Activated T-helper 2 cell treated with anti-CD3 and anti-CD28 coated beads, Interferon-gamma antibody, Interleukin-2, Interleukin-4, amounts not matched to agents 10 μg/mL and 5 μg/mL and 100 μg/mL, durations not matched to agents 14 hours and 24 hours and 36 hours (primary cell): Measurements from ENCODE around the gene ARHGAP22. TPM values are rescaled to one million over a fixed set of nuclear protein-coding genes. Genes with fewer than 3 reads are reported as not detected.

Experiments
- DNase-seq: peaks from one replicate; pipeline ENCODE4 v3.0.0; 2021; ENCODE audit warnings: low spot score
- H3K27ac Mint-ChIP-seq: one replicate; pipeline ENCODE4 v1.8.0; 2021; ENCODE audit warnings: mixed read lengths
- H3K27me3 Mint-ChIP-seq: one replicate; pipeline ENCODE4 v1.8.0; 2021; ENCODE audit warnings: low read depth, mixed read lengths
- H3K36me3 Mint-ChIP-seq: one replicate; pipeline ENCODE4 v1.8.0; 2021; ENCODE audit warnings: low read depth, mixed read lengths
- H3K4me1 Mint-ChIP-seq: one replicate; pipeline ENCODE4 v1.8.0; 2021; ENCODE audit warnings: low read depth, mixed read lengths
- H3K4me3 Mint-ChIP-seq: one replicate; pipeline ENCODE4 v1.8.0; 2021; ENCODE audit warnings: low read depth, mild to moderate bottlenecking, moderate library complexity, mixed read lengths
- H3K9me3 Mint-ChIP-seq: one replicate; pipeline ENCODE4 v1.8.0; 2021; ENCODE audit warnings: mixed read lengths
- intact Hi-C: fragments of 100-400 bp; cut with micrococcal nuclease; formaldehyde crosslinking; loops from one replicate; pipeline ENCODE4 v1.15.1; 2023
- total RNA-seq: library from RNA; stranded (reverse); gene quantifications from 2 replicates; pipeline ENCODE4 v1.2.3, GENCODE V29; 2022

The ARHGAP22 gene
- total RNA-seq, 1 donor from 2014 or later: 0.43 TPM

- Mint-ChIP-seq H3K27ac (no peak overlapping the region), H3K27me3 (peaks cover 20% of the 10 kb centered on the region), H3K4me1 (no peaks in the 10 kb centered on the region), H3K36me3 (no peaks in the 10 kb centered on the region), H3K4me3 (no peak overlapping the region), H3K9me3 (no peaks in the 10 kb centered on the region)
- intact Hi-C loops: no loop called here
- DNase-seq: no peak
Observed at GRCh38 chr10:48600645-48601505, 4.0 kb downstream of the ARHGAP22 start.

- no peak for DNase-seq
- H3K4me1 Mint-ChIP-seq: no peaks in the 10 kb centered on the region
- H3K4me3 Mint-ChIP-seq: no peak overlapping the region
- H3K27me3 Mint-ChIP-seq: peaks cover 15% of the 10 kb centered on the region
- intact Hi-C loops: no loop called here
- H3K27ac Mint-ChIP-seq: no peak overlapping the region
- no peaks in the 10 kb centered on the region for H3K36me3 Mint-ChIP-seq
- no peaks in the 10 kb centered on the region for H3K9me3 Mint-ChIP-seq
Observed at GRCh38 chr10:48599830-48600134, 5.1 kb downstream of the ARHGAP22 start.

- peaks cover 12% of the 10 kb centered on the region for H3K27me3 Mint-ChIP-seq
- intact Hi-C loops: no loop called here
- no peaks in the 10 kb centered on the region for H3K4me1 Mint-ChIP-seq
- H3K9me3 Mint-ChIP-seq: no peaks in the 10 kb centered on the region
- H3K36me3 Mint-ChIP-seq: no peaks in the 10 kb centered on the region
- no peak overlapping the region for H3K4me3 Mint-ChIP-seq
- no peak overlapping the region for H3K27ac Mint-ChIP-seq
- no peak for DNase-seq
Observed at GRCh38 chr10:48598936-48599829, 5.7 kb downstream of the ARHGAP22 start.

- intact Hi-C loops: no loop called here
- Mint-ChIP-seq H3K4me3 (no peak overlapping the region), H3K27ac (no peak overlapping the region), H3K9me3 (no peaks in the 10 kb centered on the region), H3K4me1 (no peaks in the 10 kb centered on the region), H3K36me3 (no peaks in the 10 kb centered on the region), H3K27me3 (peaks cover 7% of the 10 kb centered on the region)
- no peak for DNase-seq
Observed at GRCh38 chr10:48598243-48598935, 6.5 kb downstream of the ARHGAP22 start.

- Mint-ChIP-seq H3K27me3 (peaks cover 4% of the 10 kb centered on the region), H3K27ac (no peak overlapping the region), H3K36me3 (no peaks in the 10 kb centered on the region), H3K4me3 (no peak overlapping the region), H3K9me3 (no peaks in the 10 kb centered on the region), H3K4me1 (no peaks in the 10 kb centered on the region)
- DNase-seq: no peak
- intact Hi-C loops: no loop called here
Observed at GRCh38 chr10:48595539-48595932, 9.3 kb downstream of the ARHGAP22 start.

GRCh38 chr10:48594803-48595538 lies 9.9 kb downstream of the ARHGAP22 start:
- DNase-seq: no peak
- Mint-ChIP-seq H3K36me3 (no peaks in the 10 kb centered on the region), H3K4me1 (no peaks in the 10 kb centered on the region), H3K27ac (no peak overlapping the region), H3K27me3 (peaks cover 4% of the 10 kb centered on the region), H3K4me3 (no peak overlapping the region), H3K9me3 (no peaks in the 10 kb centered on the region)
- intact Hi-C loops: loop anchor here (1.0 kb wide), 1 partner anchor 12 kb away; no protein-coding TSS in a partner anchor

GRCh38 chr10:48594371-48594770 lies 10.5 kb downstream of the ARHGAP22 start:
- H3K27me3 Mint-ChIP-seq: peaks cover 4% of the 10 kb centered on the region
- DNase-seq: no peak
- no peak overlapping the region for H3K27ac Mint-ChIP-seq
- intact Hi-C loops: loop anchor here (1.0 kb wide), 1 partner anchor 13 kb away; no protein-coding TSS in a partner anchor
- H3K36me3 Mint-ChIP-seq: no peaks in the 10 kb centered on the region
- H3K4me3 Mint-ChIP-seq: no peak overlapping the region
- H3K4me1 Mint-ChIP-seq: no peaks in the 10 kb centered on the region
- no peaks in the 10 kb centered on the region for H3K9me3 Mint-ChIP-seq

- no peaks in the 10 kb centered on the region for H3K36me3 Mint-ChIP-seq
- H3K27ac Mint-ChIP-seq: no peak overlapping the region
- no peaks in the 10 kb centered on the region for H3K4me1 Mint-ChIP-seq
- intact Hi-C loops: no loop called here
- H3K27me3 Mint-ChIP-seq: peaks cover 4% of the 10 kb centered on the region
- no peak overlapping the region for H3K4me3 Mint-ChIP-seq
- H3K9me3 Mint-ChIP-seq: no peaks in the 10 kb centered on the region
- no peak for DNase-seq
Observed at GRCh38 chr10:48592346-48592745, 12.5 kb downstream of the ARHGAP22 start.

GRCh38 chr10:48590945-48591344 lies 13.9 kb downstream of the ARHGAP22 start:
- Mint-ChIP-seq H3K27ac (no peak overlapping the region), H3K4me1 (no peaks in the 10 kb centered on the region), H3K9me3 (no peaks in the 10 kb centered on the region), H3K27me3 (peaks cover 4% of the 10 kb centered on the region), H3K36me3 (no peaks in the 10 kb centered on the region), H3K4me3 (no peak overlapping the region)
- intact Hi-C loops: no loop called here
- DNase-seq: no peak

- Mint-ChIP-seq H3K27ac (no peak overlapping the region), H3K27me3 (peaks cover 2% of the 10 kb centered on the region), H3K4me1 (no peaks in the 10 kb centered on the region), H3K36me3 (no peaks in the 10 kb centered on the region), H3K4me3 (no peak overlapping the region), H3K9me3 (no peaks in the 10 kb centered on the region)
- no peak for DNase-seq
- intact Hi-C loops: no loop called here
Observed at GRCh38 chr10:48589266-48589665, 15.6 kb downstream of the ARHGAP22 start.

- intact Hi-C loops: no loop called here
- H3K27me3 Mint-ChIP-seq: no peaks in the 10 kb centered on the region
- H3K9me3 Mint-ChIP-seq: no peaks in the 10 kb centered on the region
- DNase-seq: no peak
- H3K4me3 Mint-ChIP-seq: no peak overlapping the region
- H3K36me3 Mint-ChIP-seq: no peaks in the 10 kb centered on the region
- H3K4me1 Mint-ChIP-seq: no peaks in the 10 kb centered on the region
- no peak overlapping the region for H3K27ac Mint-ChIP-seq
Observed at GRCh38 chr10:48587819-48588218, 17.1 kb downstream of the ARHGAP22 start.

- intact Hi-C loops: no loop called here
- no peak for DNase-seq
- no peak overlapping the region for H3K4me3 Mint-ChIP-seq
- H3K27ac Mint-ChIP-seq: no peak overlapping the region
- H3K36me3 Mint-ChIP-seq: no peaks in the 10 kb centered on the region
- no peaks in the 10 kb centered on the region for H3K4me1 Mint-ChIP-seq
- H3K9me3 Mint-ChIP-seq: no peaks in the 10 kb centered on the region
- H3K27me3 Mint-ChIP-seq: no peaks in the 10 kb centered on the region
Observed at GRCh38 chr10:48587101-48587500, 17.8 kb downstream of the ARHGAP22 start.
